ENCODE measurements around the gene ZNF653. TPM values are rescaled to one million over a fixed set of nuclear protein-coding genes. Genes with fewer than 3 reads are reported as not detected.

Gene ZNF653
- total RNA-seq, 2 experiments from 2014 or later = 15.6 to 16.5 TPM

GRCh38 chr19:11538232-11539036 is 32.8 kb upstream of the ZNF653 start, which contains the start of gene CNN1:
Gene CNN1 (plus strand): TSS chr19:11538851. CDS start chr19:11538928, 77 bp downstream.
- peaks cover 22% of the 10 kb centered on the region for H3K27me3 Mint-ChIP-seq
- POLR2A ChIA-PET = no interaction called here
- CTCF ChIA-PET = no interaction called here
- H3K27ac Mint-ChIP-seq = no peak within 1 kb of the TSS
- H3K4me1 Mint-ChIP-seq = peaks cover 10% of the 10 kb centered on the region
- DNase-seq = no peak
- H3K4me3 Mint-ChIP-seq = no peak within 1 kb of the TSS
- no peaks in the 10 kb centered on the region for H3K36me3 Mint-ChIP-seq (ENCODE audit: low read depth)
- H3K9me3 Mint-ChIP-seq = no peaks in the 10 kb centered on the region

- CTCF ChIA-PET = interaction anchor here (0.5 to 2.0 kb wide), 24 partner anchors 8 to 1443 kb away, joined by 3 to 20 read pairs (median 4); partner anchors contain the start of genes ELOF1, SWSAP1 and ZNF653
These were observed 30.4 kb upstream of the ZNF653 start for GRCh38 chr19:11535792-11536595.

GRCh38 chr19:11534948-11535347 is 29.3 kb upstream of the ZNF653 start:
- Mint-ChIP-seq H3K36me3 (ENCODE audit: low read depth) (no peaks in the 10 kb centered on the region), H3K4me1 (peaks cover 16% of the 10 kb centered on the region), H3K4me3 (no peak overlapping the region), H3K27me3 (peaks cover 16% of the 10 kb centered on the region), H3K9me3 (no peaks in the 10 kb centered on the region), H3K27ac (no peak overlapping the region)
- ChIA-PET POLR2A (no interaction called here), CTCF (no interaction called here)
- DNase-seq = no peak

More at GRCh38 chr19:11535792-11536595, 30.4 kb upstream of the ZNF653 start:
- peak; percentile 88 for DNase-seq
- Mint-ChIP-seq H3K27ac (no peak overlapping the region), H3K4me3 (peak overlapping the region; percentile 24), H3K9me3 (no peaks in the 10 kb centered on the region), H3K27me3 (peaks cover 20% of the 10 kb centered on the region), H3K36me3 (ENCODE audit: low read depth) (no peaks in the 10 kb centered on the region), H3K4me1 (peaks cover 14% of the 10 kb centered on the region)
- POLR2A ChIA-PET = interaction anchor here (1.1 to 1.2 kb wide), 2 partner anchors 23 to 153 kb away, joined by 3 read pairs; partner anchors contain the start of gene ELOF1

- Mint-ChIP-seq H3K27me3 (peaks cover 16% of the 10 kb centered on the region), H3K4me1 (peaks cover 16% of the 10 kb centered on the region), H3K9me3 (no peaks in the 10 kb centered on the region), H3K36me3 (ENCODE audit: low read depth) (no peaks in the 10 kb centered on the region), H3K4me3 (no peak overlapping the region), H3K27ac (no peak overlapping the region)
- no peak for DNase-seq
- POLR2A ChIA-PET = no interaction called here
- CTCF ChIA-PET = no interaction called here
These were observed 28.9 kb upstream of the ZNF653 start for GRCh38 chr19:11534538-11534937.

- CTCF ChIA-PET = interaction anchor here (0.6 to 1.3 kb wide), 3 partner anchors 19 to 149 kb away, joined by 3 read pairs; partner anchors contain the start of gene ELOF1
These were observed 24.8 kb upstream of the ZNF653 start for GRCh38 chr19:11530432-11530831.

GRCh38 chr19:11528551-11529341 is 23.1 kb upstream of the ZNF653 start, which contains the start of gene ECSIT:
Gene ECSIT (minus strand): TSS chr19:11529134. CDS start chr19:11519170, 9,964 bp downstream.
- H3K27ac Mint-ChIP-seq = peak within 1 kb of the TSS; percentile 89
- DNase-seq = peak; percentile 94
- peaks cover 23% of the 10 kb centered on the region for H3K4me1 Mint-ChIP-seq
- ChIA-PET CTCF (interaction anchor here (0.6 to 3.0 kb wide), 8 partner anchors 7 to 154 kb away, joined by 3 to 16 read pairs (median 4); partner anchors contain the start of genes ELOF1 and SWSAP1), POLR2A (interaction anchor here (0.8 to 2.2 kb wide), 9 partner anchors 10 to 153 kb away, joined by 3 to 11 read pairs (median 4); partner anchors contain the start of genes ELOF1, ODAD3, PRKCSH and ZNF627)
- H3K9me3 Mint-ChIP-seq = no peaks in the 10 kb centered on the region
- no peaks in the 10 kb centered on the region for H3K27me3 Mint-ChIP-seq
- H3K4me3 Mint-ChIP-seq = peak within 1 kb of the TSS; percentile 98
- H3K36me3 Mint-ChIP-seq (ENCODE audit: low read depth) = peaks cover 4% of the 10 kb centered on the region

More at GRCh38 chr19:11530432-11530831, 24.8 kb upstream of the ZNF653 start:
- DNase-seq = peak; percentile 35
- H3K36me3 Mint-ChIP-seq (ENCODE audit: low read depth) = peaks cover 4% of the 10 kb centered on the region
- H3K27ac Mint-ChIP-seq = no peak overlapping the region
- H3K4me1 Mint-ChIP-seq = peaks cover 27% of the 10 kb centered on the region
- no peaks in the 10 kb centered on the region for H3K9me3 Mint-ChIP-seq
- H3K27me3 Mint-ChIP-seq = no peaks in the 10 kb centered on the region
- no peak overlapping the region for H3K4me3 Mint-ChIP-seq
- POLR2A ChIA-PET = no interaction called here

GRCh38 chr19:11519138-11519537 is 13.5 kb upstream of the ZNF653 start:
- ChIA-PET CTCF (interaction anchor here (0.7 kb wide), 2 partner anchors 34 to 741 kb away, joined by 3 to 4 read pairs; no protein-coding TSS in a partner anchor), POLR2A (interaction anchor here (0.5 to 0.7 kb wide), 2 partner anchors 10 to 364 kb away, joined by 3 to 4 read pairs; partner anchors contain the start of genes ECSIT and SPC24)
- no peak overlapping the region for H3K4me3 Mint-ChIP-seq
- H3K36me3 Mint-ChIP-seq (ENCODE audit: low read depth) = no peaks in the 10 kb centered on the region
- H3K27ac Mint-ChIP-seq = no peak overlapping the region
- no peaks in the 10 kb centered on the region for H3K9me3 Mint-ChIP-seq
- H3K27me3 Mint-ChIP-seq = no peaks in the 10 kb centered on the region
- no peaks in the 10 kb centered on the region for H3K4me1 Mint-ChIP-seq
- no peak for DNase-seq

GRCh38 chr19:11513946-11514345 is 8.3 kb upstream of the ZNF653 start:
- Mint-ChIP-seq H3K27me3 (no peaks in the 10 kb centered on the region), H3K27ac (no peak overlapping the region), H3K9me3 (no peaks in the 10 kb centered on the region), H3K36me3 (ENCODE audit: low read depth) (peaks cover 4% of the 10 kb centered on the region), H3K4me1 (no peaks in the 10 kb centered on the region), H3K4me3 (no peak overlapping the region)
- no peak for DNase-seq
- POLR2A ChIA-PET = no interaction called here
- CTCF ChIA-PET = no interaction called here

- Mint-ChIP-seq H3K27me3 (no peaks in the 10 kb centered on the region), H3K9me3 (no peaks in the 10 kb centered on the region), H3K4me3 (no peak overlapping the region), H3K27ac (no peak overlapping the region), H3K36me3 (ENCODE audit: low read depth) (peaks cover 7% of the 10 kb centered on the region), H3K4me1 (peaks cover 12% of the 10 kb centered on the region)
- POLR2A ChIA-PET = no interaction called here
- no peak for DNase-seq
- CTCF ChIA-PET = no interaction called here
These were observed 4.8 kb upstream of the ZNF653 start for GRCh38 chr19:11510444-11510843.

- H3K27me3 Mint-ChIP-seq = no peaks in the 10 kb centered on the region
- peaks cover 7% of the 10 kb centered on the region for H3K36me3 Mint-ChIP-seq (ENCODE audit: low read depth)
- peak overlapping the region; percentile 41 for H3K4me3 Mint-ChIP-seq
- H3K4me1 Mint-ChIP-seq = peaks cover 20% of the 10 kb centered on the region
- H3K9me3 Mint-ChIP-seq = no peaks in the 10 kb centered on the region
- POLR2A ChIA-PET = interaction anchor here (2.5 to 3.2 kb wide), 2 partner anchors 21 to 25 kb away, joined by 11 to 14 read pairs; partner anchors contain the start of gene ECSIT
- no peak overlapping the region for H3K27ac Mint-ChIP-seq
- no peak for DNase-seq
- CTCF ChIA-PET = interaction anchor here (1.5 kb wide), 1 partner anchor 10 kb away, joined by 4 read pairs; no protein-coding TSS in a partner anchor
These were observed 1.9 kb upstream of the ZNF653 start for GRCh38 chr19:11507370-11508078.

- Mint-ChIP-seq H3K27ac (peak overlapping the region; percentile 84), H3K9me3 (no peaks in the 10 kb centered on the region), H3K4me1 (peaks cover 20% of the 10 kb centered on the region), H3K36me3 (ENCODE audit: low read depth) (peaks cover 7% of the 10 kb centered on the region), H3K4me3 (peak overlapping the region; percentile 81), H3K27me3 (no peaks in the 10 kb centered on the region)
- no peak for DNase-seq
- ChIA-PET POLR2A (interaction anchor here (1.0 to 3.2 kb wide), 3 partner anchors 22 to 53 kb away, joined by 3 to 14 read pairs (median 11); partner anchors contain the start of gene ECSIT), CTCF (interaction anchor here (0.7 to 1.5 kb wide), 2 partner anchors 10 to 30 kb away, joined by 4 read pairs; no protein-coding TSS in a partner anchor)
These were observed 1.3 kb upstream of the ZNF653 start for GRCh38 chr19:11506967-11507366.

All from activated CD4-positive, alpha-beta memory T cell treated with anti-CD3 and anti-CD28 coated beads, Interleukin-2, amount 10 ng/mL, durations not matched to agents 7 days and 5 days (primary cell).